B cell (primary cell): ENCODE results near the gene COG4. TPM values are rescaled to one million over a fixed set of nuclear protein-coding genes. Genes with fewer than 3 reads are reported as not detected.

ENCODE experiments used
- ATAC-seq: fragments of 200-7000 bp; cut with Tn5 transposase; one replicate; pipeline ENCODE4 v1.10.0; 2021; ENCODE audit warnings: low read depth, mild to moderate bottlenecking, moderate number of reproducible peaks, moderate library complexity
- CTCF ChIA-PET: fragments of 350-600 bp; sonication (Branson Sonifier 250); formaldehyde crosslinking; loops from one replicate; lab custom pipeline; 2021; ENCODE audit warnings: antibody characterized with exemption, inconsistent platforms; lab: Charles Lee
- POLR2A ChIA-PET: fragments of 350-600 bp; sonication (Branson Sonifier 250); formaldehyde crosslinking; loops from one replicate; lab custom pipeline; 2021; ENCODE audit warnings: antibody characterized with exemption; lab: Charles Lee
- DNase-seq: peaks from one replicate; pipeline ENCODE4 v3.0.0; 2013
- H2AFZ ChIP-seq: 2 replicates; pipeline ENCODE4 v1.6.1; 2012; ENCODE audit warnings: mild to moderate bottlenecking, low read depth, low read length; ENCODE audit not compliant: insufficient read depth, poor library complexity, severe bottlenecking
- H3K27ac ChIP-seq, 2 donors: 1 replicate in 1 of 2; 2 replicates in 1 of 2; pipeline ENCODE4 v1.5.1; 2012 to 2013; ENCODE audit warnings: low read length in 2 of 2, mild to moderate bottlenecking in 2 of 2, moderate library complexity in 1 of 2
- H3K27me3 ChIP-seq, 4 experiments: fragments of 200-600 bp in 1 of 4; sonication (generic) in 1 of 4; replicated peaks in 1 of 4; 1 replicate in 2 of 4; 2 replicates in 2 of 4; pipeline versions ENCODE4 v1.6.1 to v1.7.0; 2013 to 2016; ENCODE audit warnings: low read length in 3 of 4, mild to moderate bottlenecking in 2 of 4, mixed read lengths in 1 of 4, moderate library complexity in 1 of 4; ENCODE audit not compliant: insufficient read depth in 4 of 4, control insufficient read depth in 3 of 4; ENCODE audit errors: control extremely low read depth in 1 of 4
- H3K36me3 ChIP-seq, 2 experiments: replicated peaks in 1 of 2; 1 replicate in 1 of 2; 2 replicates in 1 of 2; pipeline versions ENCODE4 v1.6.1 to v1.7.1; 2013; ENCODE audit warnings: low read length in 1 of 2; ENCODE audit not compliant: insufficient read depth in 2 of 2, control insufficient read depth in 1 of 2; ENCODE audit errors: control extremely low read depth in 1 of 2, extremely low read depth in 1 of 2
- H3K4me1 ChIP-seq, 2 donors: fragments of 200-600 bp in 1 of 2; sonication (generic) in 1 of 2; 1 replicate in 1 of 2; 2 replicates in 1 of 2; pipeline versions ENCODE4 v1.5.1 to v1.6.1; 2013 to 2017; ENCODE audit warnings: low read length in 2 of 2; ENCODE audit not compliant: control insufficient read depth in 2 of 2, insufficient read depth in 2 of 2
- H3K4me2 ChIP-seq: replicated peaks from 2 replicates; pipeline ENCODE3; 2012; ENCODE audit warnings: mild to moderate bottlenecking, low read depth, low read length; ENCODE audit not compliant: poor library complexity, severe bottlenecking
- H3K4me3 ChIP-seq, 5 experiments: fragments of 200-600 bp in 1 of 5; sonication (generic) in 1 of 5; 1 replicate in 3 of 5; 2 replicates in 2 of 5; pipeline versions ENCODE4 v1.5.1 to v1.7.0; 2011 to 2016; ENCODE audit warnings: low read length in 4 of 5, mild to moderate bottlenecking in 4 of 5, low read depth in 2 of 5, control low read depth in 1 of 5, moderate library complexity in 1 of 5; ENCODE audit not compliant: insufficient read depth in 1 of 5; ENCODE audit errors: control extremely low read depth in 1 of 5, extremely low read depth in 1 of 5
- H3K79me2 ChIP-seq: fragments of 200-600 bp; sonication (generic); one replicate; pipeline ENCODE4 v1.6.0; 2016; ENCODE audit warnings: low read length; ENCODE audit not compliant: control insufficient read depth, insufficient read depth
- H3K9ac ChIP-seq: fragments of 200-600 bp; sonication (generic); 2 replicates; pipeline ENCODE4 v1.6.1; 2017; ENCODE audit warnings: mild to moderate bottlenecking, low read length, moderate library complexity
- H3K9me3 ChIP-seq, 3 donors: one replicate each; pipeline versions ENCODE4 v1.6.1 to v1.7.1; 2013; ENCODE audit warnings: low read length in 2 of 3; ENCODE audit not compliant: control insufficient read depth in 2 of 3, insufficient read depth in 1 of 3; ENCODE audit errors: control extremely low read depth in 1 of 3
- H4K20me1 ChIP-seq: 2 replicates; pipeline ENCODE4 v1.6.0; 2012; ENCODE audit warnings: mild to moderate bottlenecking, low read length; ENCODE audit not compliant: insufficient read depth, control insufficient read depth, poor library complexity, severe bottlenecking
- H3K27ac Mint-ChIP-seq: one replicate; pipeline ENCODE4 v1.8.0; 2021; ENCODE audit warnings: mixed read lengths
- H3K27me3 Mint-ChIP-seq: one replicate; pipeline ENCODE4 v1.8.0; 2021; ENCODE audit warnings: mixed read lengths
- H3K4me1 Mint-ChIP-seq: one replicate; pipeline ENCODE4 v1.8.0; 2021; ENCODE audit warnings: mixed read lengths
- H3K4me3 Mint-ChIP-seq: one replicate; pipeline ENCODE4 v1.8.0; 2021; ENCODE audit warnings: mixed read lengths
- H3K9me3 Mint-ChIP-seq: one replicate; pipeline ENCODE4 v1.8.0; 2022; ENCODE audit warnings: mixed read lengths; ENCODE audit not compliant: insufficient read depth
- CTCF ChIP-seq: fragments of 200-600 bp; IDR thresholded peaks from one replicate; pipeline ENCODE4 v1.8.0; 2022; ENCODE audit warnings: antibody characterized with exemption, mild to moderate bottlenecking
- EZH2 ChIP-seq: IDR thresholded peaks from 2 replicates; pipeline ENCODE4 v1.6.1; 2012; ENCODE audit warnings: borderline replicate concordance, low read depth, mild to moderate bottlenecking, moderate library complexity, low read length; ENCODE audit not compliant: insufficient read depth, poor library complexity, severe bottlenecking
- WGBS: methylation state at CpG from one replicate; pipeline ENCODE4 v1.1.5; 2013; ENCODE audit warnings: missing lambda C conversion rate; ENCODE audit not compliant: insufficient coverage; 5-methylcytosine and 5-hydroxymethylcytosine counted together
- intact Hi-C: fragments of 100-400 bp; cut with micrococcal nuclease; formaldehyde crosslinking; loops from one replicate; pipeline ENCODE4 v1.10.0; 2022
- polyA plus RNA-seq: library from polyadenylated mRNA; depleted of rRNA; stranded (reverse); fragments of >200 nt; gene quantifications from 2 replicates; pipeline ENCODE4 v1.2.3, GENCODE V29; 2012
- total RNA-seq, 2 donors: library from RNA; stranded (reverse); fragments of 120-200 nt in 1 of 2; gene quantifications; 1 replicate in 1 of 2; 2 replicates in 1 of 2; pipeline versions ENCODE4 v1.2.3 to v1.2.4, GENCODE V29; 2013 to 2022

The COG4 gene
- total and polyA plus RNA-seq, 2 donors (not counting 1 experiment from before 2014, with no cell fraction given) = 49.4 to 60.6 TPM

- H3K79me2 ChIP-seq = peaks cover 36% of the 10 kb centered on the region
- DNase-seq (peak; percentile 93), ATAC-seq (peak; percentile 97)
- CTCF ChIA-PET = interaction anchor here (1.0 to 3.6 kb wide), 5 partner anchors 30 to 69 kb away, joined by 3 to 13 read pairs (median 3); no protein-coding TSS in a partner anchor
- peaks cover 19% of the 10 kb centered on the region for H4K20me1 ChIP-seq
- H3K36me3 ChIP-seq = no peaks in the 10 kb centered on the region
- peak within 1 kb of the TSS; percentile 47 to 51 for H3K27ac ChIP-seq
- peaks cover 34 to 40% of the 10 kb centered on the region in 2 donors for H3K4me1 ChIP-seq
- WGBS = under 1% methylated on average over 62 of the region's 86 CpGs
- peak within 1 kb of the TSS; percentile 67 to 82 (median 73) for H3K4me3 ChIP-seq
- peaks cover 39% of the 10 kb centered on the region for H3K4me1 Mint-ChIP-seq
- POLR2A ChIA-PET = interaction anchor here (0.6 to 3.3 kb wide), 8 partner anchors 9 to 150 kb away, joined by 3 to 23 read pairs (median 6); partner anchors contain the start of genes AARS1 and FCSK
- H3K4me3 Mint-ChIP-seq = peak within 1 kb of the TSS; percentile 91
- H3K9ac ChIP-seq = peak within 1 kb of the TSS; percentile 77
- H3K27me3 ChIP-seq = no peaks in the 10 kb centered on the region
- H3K27ac Mint-ChIP-seq = peak within 1 kb of the TSS; percentile 90
- no peaks in the 10 kb centered on the region for H3K9me3 Mint-ChIP-seq
- peak within 1 kb of the TSS; percentile 100 for H3K4me2 ChIP-seq
- no peaks in the 10 kb centered on the region for H3K9me3 ChIP-seq
- intact Hi-C loops = loop anchor here (1.0 to 2.0 kb wide), 6 partner anchors 9 to 84 kb away; partner anchors contain the start of genes COG4, FCSK and SF3B3
- no peak for TF ChIP-seq EZH2
- TF ChIP-seq CTCF = no peak
- no peaks in the 10 kb centered on the region for H3K27me3 Mint-ChIP-seq
- peak within 1 kb of the TSS; percentile 91 for H2AFZ ChIP-seq
Measured at GRCh38 chr16:70438969-70439862, 84.1 kb downstream of the COG4 start, which contains the start of gene ST3GAL2. TSS of gene ST3GAL2 (minus strand) at chr16:70439100. CDS start at chr16:70398530, 40,570 bp downstream.
